PC-9 (cell line): ENCODE measurements around the gene COG5. TPM values are rescaled to one million over a fixed set of nuclear protein-coding genes. Genes with fewer than 3 reads are reported as not detected.

Source experiments
- BruUV-seq: library from RNA; stranded (reverse); fragments of 400-500 nt; replicated peaks from 2 replicates; lab custom pipeline; 2021; lab: Mats Ljungman, UMichigan
- CTCF ChIA-PET: fragments of 300-600 bp; sonication (Branson Sonifier 250); formaldehyde crosslinking; loops from one replicate; lab custom pipeline; 2022; ENCODE audit warnings: antibody characterized with exemption; lab: Charles Lee
- POLR2A ChIA-PET: fragments of 300-600 bp; sonication (Branson Sonifier 250); formaldehyde crosslinking; loops from one replicate; lab custom pipeline; 2022; ENCODE audit warnings: antibody characterized with exemption; ENCODE audit not compliant: unreplicated experiment; lab: Charles Lee
- DNase-seq, 2 experiments: peaks; one replicate each; pipeline versions ENCODE4 v3.0.0 to v3.0.0-alpha.2; 2015 to 2022; ENCODE audit warnings: mixed read lengths in 1 of 2
- H2AFZ ChIP-seq: fragments of 200-600 bp; sonication (generic); 2 replicates; pipeline ENCODE4 v1.8.1; 2017; ENCODE audit warnings: antibody characterized with exemption
- H3F3A ChIP-seq: fragments of 200-600 bp; sonication (generic); 2 replicates; pipeline ENCODE4 v1.8.1; 2017; ENCODE audit warnings: antibody characterized with exemption, mild to moderate bottlenecking, low read depth; ENCODE audit not compliant: insufficient read depth
- H3K27ac ChIP-seq: fragments of 200-600 bp; sonication (generic); 2 replicates; pipeline ENCODE4 v1.6.1; 2016; ENCODE audit warnings: mixed run types
- H3K27me3 ChIP-seq: fragments of 200-600 bp; sonication (generic); 2 replicates; pipeline ENCODE4 v1.6.1; 2016; ENCODE audit warnings: low read depth, mixed run types; ENCODE audit not compliant: insufficient read depth
- H3K36me3 ChIP-seq: fragments of 200-600 bp; sonication (generic); 2 replicates; pipeline ENCODE4 v1.6.1; 2016; ENCODE audit warnings: low read depth, mixed run types
- H3K4me1 ChIP-seq: fragments of 200-600 bp; sonication (generic); replicated peaks from 2 replicates; pipeline ENCODE4 v1.6.1; 2016; ENCODE audit warnings: mixed run types; ENCODE audit not compliant: insufficient read depth
- H3K4me2 ChIP-seq: fragments of 200-600 bp; sonication (generic); 2 replicates; pipeline ENCODE4 v1.6.1; 2017; ENCODE audit warnings: mixed run types
- H3K4me3 ChIP-seq: fragments of 200-600 bp; sonication (generic); 2 replicates; pipeline ENCODE4 v1.6.1; 2016; ENCODE audit warnings: mixed run types
- H3K79me2 ChIP-seq: fragments of 200-600 bp; sonication (generic); 2 replicates; pipeline ENCODE4 v1.6.1; 2017; ENCODE audit warnings: low read depth, mixed run types
- H3K9me2 ChIP-seq: fragments of 200-600 bp; sonication (generic); 2 replicates; pipeline ENCODE4 v1.8.1; 2017; ENCODE audit warnings: mild to moderate bottlenecking; ENCODE audit not compliant: insufficient read depth
- H3K9me3 ChIP-seq: fragments of 200-600 bp; sonication (generic); 2 replicates; pipeline ENCODE4 v1.8.1; 2016; ENCODE audit warnings: low read depth; ENCODE audit not compliant: insufficient read depth
- H4K20me1 ChIP-seq: fragments of 200-600 bp; sonication (generic); 2 replicates; pipeline ENCODE4 v1.8.1; 2017; ENCODE audit not compliant: insufficient read depth
- EZH2 ChIP-seq: fragments of 200-600 bp; sonication (generic); IDR thresholded peaks from 2 replicates; pipeline ENCODE4 v1.8.0; 2017; ENCODE audit warnings: antibody characterized with exemption, low read depth
- intact Hi-C: fragments of 100-400 bp; cut with micrococcal nuclease; formaldehyde crosslinking; loops from one replicate; pipeline ENCODE4 v1.10.0; 2022; ENCODE audit not compliant: unreplicated experiment
- total RNA-seq: library from RNA; stranded (reverse); gene quantifications from 2 replicates; pipeline ENCODE4 v1.2.3, GENCODE V29; 2021
- TF ChIP-seq, protein P1 (sequence below): fragments of 200-600 bp; sonication (generic); conservative IDR thresholded peaks from 2 replicates; pipeline ENCODE4 v1.6.1; 2017; ENCODE audit warnings: mixed run types, antibody characterized with exemption, mild to moderate bottlenecking, moderate library complexity

Gene COG5
- total RNA-seq, 1 experiment from 2014 or later, result 43.5 TPM

DNA sequence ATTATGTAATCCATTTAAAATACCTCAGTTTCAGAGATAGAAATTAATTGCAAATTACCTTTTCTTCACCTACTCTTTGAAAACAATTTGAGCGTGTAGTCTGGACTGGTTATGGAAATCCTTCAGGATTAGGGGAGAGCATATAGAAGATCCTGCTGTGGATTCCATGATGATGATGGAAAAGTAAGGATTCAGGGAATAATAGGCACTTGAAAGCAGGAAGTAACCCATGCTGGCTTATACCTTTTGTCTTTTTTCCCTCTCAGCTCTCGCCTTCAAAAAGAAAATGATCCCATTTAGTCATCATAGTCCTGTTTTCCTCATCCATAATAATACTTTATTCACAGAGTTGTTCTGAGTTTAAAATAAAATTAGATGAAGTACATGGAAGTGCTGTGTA is 390.5 kb downstream of the COG5 start:
- no peaks in the 10 kb centered on the region for H3K27me3 ChIP-seq
- H3F3A ChIP-seq, result peaks cover 9% of the 10 kb centered on the region; the same call in 1 of the 2 replicates
- H3K9me3 ChIP-seq, result no peaks in the 10 kb centered on the region
- H3K4me3 ChIP-seq, result no peak overlapping the region
- intact Hi-C loops, result no loop called here
- peaks cover 12% of the 10 kb centered on the region; the same call in 1 of the 2 replicates for H3K36me3 ChIP-seq
- H4K20me1 ChIP-seq, result peaks cover 65% of the 10 kb centered on the region
- no peaks in the 10 kb centered on the region for H3K9me2 ChIP-seq
- POLR2A ChIA-PET, result interaction anchor here (0.5 kb wide), 1 partner anchor 21 kb away, joined by 3 read pairs; no protein-coding TSS in a partner anchor
- no peak for DNase-seq
- no peak for TF ChIP-seq EZH2
- TF ChIP-seq, protein P1, sequence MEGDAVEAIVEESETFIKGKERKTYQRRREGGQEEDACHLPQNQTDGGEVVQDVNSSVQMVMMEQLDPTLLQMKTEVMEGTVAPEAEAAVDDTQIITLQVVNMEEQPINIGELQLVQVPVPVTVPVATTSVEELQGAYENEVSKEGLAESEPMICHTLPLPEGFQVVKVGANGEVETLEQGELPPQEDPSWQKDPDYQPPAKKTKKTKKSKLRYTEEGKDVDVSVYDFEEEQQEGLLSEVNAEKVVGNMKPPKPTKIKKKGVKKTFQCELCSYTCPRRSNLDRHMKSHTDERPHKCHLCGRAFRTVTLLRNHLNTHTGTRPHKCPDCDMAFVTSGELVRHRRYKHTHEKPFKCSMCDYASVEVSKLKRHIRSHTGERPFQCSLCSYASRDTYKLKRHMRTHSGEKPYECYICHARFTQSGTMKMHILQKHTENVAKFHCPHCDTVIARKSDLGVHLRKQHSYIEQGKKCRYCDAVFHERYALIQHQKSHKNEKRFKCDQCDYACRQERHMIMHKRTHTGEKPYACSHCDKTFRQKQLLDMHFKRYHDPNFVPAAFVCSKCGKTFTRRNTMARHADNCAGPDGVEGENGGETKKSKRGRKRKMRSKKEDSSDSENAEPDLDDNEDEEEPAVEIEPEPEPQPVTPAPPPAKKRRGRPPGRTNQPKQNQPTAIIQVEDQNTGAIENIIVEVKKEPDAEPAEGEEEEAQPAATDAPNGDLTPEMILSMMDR, result no peak
- BruUV-seq, result no TSS peak
- H3K4me1 ChIP-seq, result peaks cover 8% of the 10 kb centered on the region
- no peak overlapping the region for H3K4me2 ChIP-seq
- CTCF ChIA-PET, result no interaction called here
- no peak overlapping the region for H3K27ac ChIP-seq
- peaks cover 81% of the 10 kb centered on the region for H3K79me2 ChIP-seq
- no peak overlapping the region for H2AFZ ChIP-seq

DNA sequence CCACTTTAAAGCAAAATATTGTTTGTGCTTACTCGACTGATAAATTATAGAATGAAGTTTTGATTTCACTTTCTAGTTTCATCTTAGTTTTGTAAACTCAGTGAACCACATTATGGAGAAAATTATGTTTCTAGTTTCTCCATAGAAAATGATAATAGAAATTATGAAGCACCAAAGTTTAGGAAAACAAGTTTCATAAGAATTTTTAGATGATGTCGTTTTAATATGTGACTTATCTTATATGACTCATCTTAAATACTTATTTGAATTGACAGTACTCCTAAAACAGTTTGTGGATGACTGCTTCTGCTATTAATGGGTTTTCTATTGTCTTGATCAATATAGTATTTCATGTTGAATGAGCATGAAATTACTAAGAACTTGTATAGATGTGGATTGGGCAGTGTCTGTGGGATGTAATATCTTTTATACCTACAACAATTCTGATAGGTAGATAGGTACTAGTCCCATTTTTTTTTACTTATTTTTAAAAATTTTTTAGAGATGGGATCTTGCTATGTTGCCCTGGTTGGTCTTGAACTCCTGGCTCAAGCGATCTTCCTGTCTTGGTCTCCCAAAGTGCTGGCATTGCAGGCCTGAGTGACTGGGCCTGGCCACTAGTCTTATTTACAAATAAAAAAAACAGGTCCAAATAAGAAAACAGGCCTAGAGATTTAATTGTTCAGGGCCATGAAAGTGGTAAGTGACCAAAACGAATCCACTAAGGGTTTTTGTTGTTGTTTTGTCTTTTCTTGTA is 391.3 kb downstream of the COG5 start:
- Histone ChIP-seq H3K9me2 (no peaks in the 10 kb centered on the region), H3K9me3 (no peaks in the 10 kb centered on the region), H3K36me3 (peaks cover 9% of the 10 kb centered on the region; the same call in 1 of the 2 replicates), H3K4me2 (no peak overlapping the region), H2AFZ (no peak overlapping the region), H3K4me1 (peaks cover 8% of the 10 kb centered on the region; the same call in 1 of the 2 replicates), H4K20me1 (peaks cover 64% of the 10 kb centered on the region), H3K27ac (no peak overlapping the region), H3K79me2 (peaks cover 74% of the 10 kb centered on the region), H3K27me3 (no peaks in the 10 kb centered on the region), H3F3A (peaks cover 17% of the 10 kb centered on the region; the same call in 1 of the 2 replicates), H3K4me3 (no peak overlapping the region)
- no peak for DNase-seq
- CTCF ChIA-PET, result no interaction called here
- BruUV-seq, result TSS peak; percentile 1
- TF ChIP-seq EZH2, result no peak
- TF ChIP-seq, protein P1, result no peak
- POLR2A ChIA-PET, result interaction anchor here (0.5 to 0.6 kb wide), 2 partner anchors 22 to 455 kb away, joined by 3 read pairs; no protein-coding TSS in a partner anchor
- intact Hi-C loops, result no loop called here

DNA sequence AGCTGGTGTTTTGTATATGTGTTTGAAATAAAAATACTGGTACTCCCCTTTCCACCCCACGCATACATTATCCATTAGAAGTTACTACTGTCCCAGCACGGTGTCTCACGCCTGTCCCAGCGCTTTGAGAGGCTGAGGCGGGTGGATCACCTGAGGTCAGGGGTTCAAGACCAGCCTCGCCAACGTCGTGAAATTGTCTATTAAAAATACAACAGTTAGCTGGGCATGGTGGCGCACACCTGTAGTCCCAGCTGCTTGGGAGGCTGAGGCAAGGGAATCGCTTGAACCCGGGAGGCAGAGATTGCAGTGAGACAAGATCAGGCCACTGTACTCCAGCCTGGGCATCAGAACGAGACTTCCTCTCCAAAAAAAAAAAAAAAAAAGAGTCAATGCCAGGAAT is 392.2 kb downstream of the COG5 start:
- Histone ChIP-seq H3K36me3 (peaks cover 4% of the 10 kb centered on the region; the same call in 1 of the 2 replicates), H3K79me2 (peaks cover 64% of the 10 kb centered on the region), H3K27me3 (no peaks in the 10 kb centered on the region), H3K4me2 (peak overlapping the region; percentile 19; the same call in 1 of the 2 replicates), H3K27ac (no peak overlapping the region), H3K4me1 (peaks cover 12% of the 10 kb centered on the region), H3F3A (peaks cover 21% of the 10 kb centered on the region; the same call in 1 of the 2 replicates), H3K9me2 (no peaks in the 10 kb centered on the region), H3K9me3 (no peaks in the 10 kb centered on the region), H2AFZ (no peak overlapping the region), H3K4me3 (no peak overlapping the region), H4K20me1 (peaks cover 54% of the 10 kb centered on the region)
- ChIA-PET CTCF (no interaction called here), POLR2A (interaction anchor here (0.6 kb wide), 1 partner anchor 455 kb away, joined by 3 read pairs; no protein-coding TSS in a partner anchor)
- TF ChIP-seq, protein P1, result no peak
- no peak for TF ChIP-seq EZH2
- intact Hi-C loops, result no loop called here
- no peak for DNase-seq
- TSS peak; percentile 31 for BruUV-seq
